HG02798 (cell line): Measurements from ENCODE around the gene UNC5CL.
"Not testable (repeated sequence)": the region's sequence is repeated elsewhere in the genome, so short reads cannot be mapped to it uniquely, and the experiment has no call there.

Experiments used
- ATAC-seq: cut with Tn5 transposase; IDR thresholded peaks from one replicate; pipeline ENCODE4 v1.9.1; 2021; ENCODE audit warnings: mild to moderate bottlenecking; ENCODE audit not compliant: unreplicated experiment, poor library complexity

The UNC5CL gene

GRCh38 chr6:41014780-41015179, 24.2 kb downstream of the UNC5CL start:
- no peak for ATAC-seq

GRCh38 chr6:41013466-41014153, 25.4 kb downstream of the UNC5CL start:
- ATAC-seq, result no peak

- ATAC-seq, result no peak
Observed at GRCh38 chr6:41011673-41012072, 27.3 kb downstream of the UNC5CL start.

GRCh38 chr6:41009669-41010068, 29.4 kb downstream of the UNC5CL start:
- ATAC-seq, result no peak

- ATAC-seq, result no peak
Observed at GRCh38 chr6:41008011-41008410, 31.0 kb downstream of the UNC5CL start.

- ATAC-seq, result not testable (repeated sequence)
Observed at GRCh38 chr6:41006980-41007379, 32.0 kb downstream of the UNC5CL start.

GRCh38 chr6:41006217-41006616, 32.8 kb downstream of the UNC5CL start:
- ATAC-seq, result not testable (repeated sequence)

GRCh38 chr6:41002168-41002567, 36.9 kb downstream of the UNC5CL start:
- ATAC-seq, result no peak

- no peak for ATAC-seq
Observed at GRCh38 chr6:41000248-41000647, 38.8 kb downstream of the UNC5CL start.

GRCh38 chr6:40999569-40999968, 39.5 kb downstream of the UNC5CL start:
- ATAC-seq, result no peak

GRCh38 chr6:40998661-40999060, 40.4 kb downstream of the UNC5CL start:
- ATAC-seq, result no peak

- no peak for ATAC-seq
Observed at GRCh38 chr6:40997234-40997957, 41.6 kb downstream of the UNC5CL start.

GRCh38 chr6:40996591-40997233, 42.3 kb downstream of the UNC5CL start:
- ATAC-seq, result no peak

GRCh38 chr6:40992746-40993145, 46.3 kb downstream of the UNC5CL start:
- ATAC-seq, result no peak

- no peak for ATAC-seq
Observed at GRCh38 chr6:40990301-40990700, 48.7 kb downstream of the UNC5CL start.

GRCh38 chr6:40989204-40990169, 49.5 kb downstream of the UNC5CL start:
- ATAC-seq, result no peak

- no peak for ATAC-seq
Observed at GRCh38 chr6:40988634-40989033, 50.4 kb downstream of the UNC5CL start.

- ATAC-seq, result no peak
Observed at GRCh38 chr6:40986921-40987819, 51.9 kb downstream of the UNC5CL start.

- ATAC-seq, result no peak
Observed at GRCh38 chr6:40986364-40986763, 52.7 kb downstream of the UNC5CL start.
